ENCODE data around the gene DYRK4.

GRCh38 chr12:4621511-4621910 lies 59.5 kb downstream of the DYRK4 start:
- TF ChIP-seq CTCF (IDR thresholded peaks at IDR 0.05) (no peak), POLR2AphosphoS5 (IDR thresholded peaks at IDR 0.05; ENCODE audit: insufficient read depth in 1 of 2, low read depth in 1 of 2) (no peak), POLR2A (IDR thresholded peaks at IDR 0.05) (no peak)
